Measurements from ENCODE around the gene CDK10. TPM values are rescaled to one million over a fixed set of nuclear protein-coding genes. Genes with fewer than 3 reads are reported as not detected.
"Not testable (repeated sequence)": the region's sequence is repeated elsewhere in the genome, so short reads cannot be mapped to it uniquely, and the experiment has no call there.

Gene CDK10
- total RNA-seq, 2 experiments from 2014 or later: 76.0 to 77.1 TPM

- CTCF ChIA-PET: interaction anchor here (0.8 to 4.4 kb wide), 4 partner anchors 9 to 165 kb away, joined by 3 to 25 read pairs (median 13); partner anchors contain the start of gene FANCA
- Mint-ChIP-seq H3K4me1 (ENCODE audit: low read depth) (peaks cover 39% of the 10 kb centered on the region), H3K4me3 (no peak overlapping the region), H3K9me3 (ENCODE audit: insufficient read depth) (no peaks in the 10 kb centered on the region), H3K36me3 (ENCODE audit: low read depth) (peaks cover 11% of the 10 kb centered on the region), H3K27ac (no peak overlapping the region), H3K27me3 (ENCODE audit: low read depth) (no peaks in the 10 kb centered on the region)
- ATAC-seq: no peak
- POLR2A ChIA-PET: no interaction called here
- no peak for DNase-seq
Observed at GRCh38 chr16:89697616-89698331, 11.3 kb downstream of the CDK10 start.

DNA sequence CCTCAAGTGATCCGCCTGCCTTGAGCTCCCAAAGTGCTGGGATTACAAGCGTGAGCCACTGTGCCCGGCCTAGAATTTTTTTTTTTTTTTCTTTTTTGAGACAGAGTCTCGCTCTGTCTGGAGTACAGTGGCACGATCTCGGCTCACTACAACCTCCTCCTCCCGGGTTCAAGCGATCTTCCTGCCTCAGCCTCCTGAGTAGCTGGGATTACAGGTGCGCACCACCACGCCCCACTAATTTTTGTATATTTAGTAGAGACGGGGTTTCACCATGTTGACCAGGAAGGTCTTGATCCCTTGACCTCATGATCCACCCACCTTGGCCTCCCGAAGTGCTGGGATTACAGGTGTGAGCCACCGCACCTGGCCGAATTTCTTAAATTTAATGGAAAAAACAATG, 12.2 kb downstream of the CDK10 start:
- not testable (repeated sequence) for H3K9me3 Mint-ChIP-seq (ENCODE audit: insufficient read depth); DNase-seq; H3K27me3 Mint-ChIP-seq (ENCODE audit: low read depth); H3K4me3 Mint-ChIP-seq; ATAC-seq; H3K27ac Mint-ChIP-seq; H3K36me3 Mint-ChIP-seq (ENCODE audit: low read depth)
- peaks cover 39% of the 10 kb centered on the region for H3K4me1 Mint-ChIP-seq (ENCODE audit: low read depth)
- POLR2A ChIA-PET: interaction anchor here (0.7 kb wide), 1 partner anchor 153 kb away, joined by 4 read pairs; no protein-coding TSS in a partner anchor
- CTCF ChIA-PET: interaction anchor here (1.0 to 4.4 kb wide), 12 partner anchors 9 to 212 kb away, joined by 3 to 59 read pairs (median 24); partner anchors contain the start of gene CDK10

DNA sequence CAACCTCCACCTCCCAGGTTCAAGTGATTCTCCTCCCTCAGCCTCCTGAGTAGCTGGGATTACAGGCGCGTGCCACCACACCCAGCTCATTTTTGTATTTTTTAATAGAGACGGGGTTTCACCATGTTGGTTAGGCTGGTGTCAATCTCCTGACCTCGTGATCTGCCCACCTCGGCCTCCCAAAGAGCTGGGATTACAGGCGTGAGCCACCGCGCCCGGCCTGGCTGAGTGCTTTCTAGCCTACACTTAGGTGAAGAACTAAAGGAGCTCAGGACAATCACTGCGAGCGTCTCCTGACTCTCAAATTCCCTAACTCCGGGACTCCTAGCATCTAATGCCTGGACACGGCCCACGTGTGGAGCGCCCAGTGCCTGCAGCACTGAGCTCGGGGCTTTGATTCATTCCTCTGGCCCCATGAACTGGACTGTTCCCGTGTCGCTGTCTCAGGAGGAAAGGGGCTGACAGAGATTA, 13.2 kb downstream of the CDK10 start:
- H3K27ac Mint-ChIP-seq; H3K27me3 Mint-ChIP-seq (ENCODE audit: low read depth); H3K9me3 Mint-ChIP-seq (ENCODE audit: insufficient read depth); H3K4me3 Mint-ChIP-seq; ATAC-seq; DNase-seq; H3K36me3 Mint-ChIP-seq (ENCODE audit: low read depth): not testable (repeated sequence)
- CTCF ChIA-PET: interaction anchor here (0.8 to 4.4 kb wide), 37 partner anchors 10 to 459 kb away, joined by 3 to 59 read pairs (median 4); partner anchors contain the start of genes CDK10, CHMP1A, MC1R and SPATA33
- peaks cover 39% of the 10 kb centered on the region for H3K4me1 Mint-ChIP-seq (ENCODE audit: low read depth)
- POLR2A ChIA-PET: interaction anchor here (0.6 to 1.9 kb wide), 4 partner anchors 13 to 173 kb away, joined by 3 to 6 read pairs (median 4); partner anchors contain the start of genes CDK10 and TCF25

GRCh38 chr16:89700100-89700648, 13.7 kb downstream of the CDK10 start:
- Mint-ChIP-seq H3K27ac (peak overlapping the region; percentile 77), H3K4me3 (peak overlapping the region; percentile 76), H3K27me3 (ENCODE audit: low read depth) (no peaks in the 10 kb centered on the region), H3K9me3 (ENCODE audit: insufficient read depth) (no peaks in the 10 kb centered on the region), H3K36me3 (ENCODE audit: low read depth) (peaks cover 4% of the 10 kb centered on the region), H3K4me1 (ENCODE audit: low read depth) (peaks cover 39% of the 10 kb centered on the region)
- ATAC-seq (peak; percentile 32), DNase-seq (peak; percentile 97)
- ChIA-PET POLR2A (interaction anchor here (1.0 to 1.9 kb wide), 5 partner anchors 13 to 173 kb away, joined by 3 to 6 read pairs (median 3); partner anchors contain the start of genes CDK10 and TCF25), CTCF (interaction anchor here (0.7 to 4.4 kb wide), 40 partner anchors 9 to 459 kb away, joined by 3 to 59 read pairs (median 4); partner anchors contain the start of genes CDK10, CHMP1A, MC1R and SPATA33)

DNA sequence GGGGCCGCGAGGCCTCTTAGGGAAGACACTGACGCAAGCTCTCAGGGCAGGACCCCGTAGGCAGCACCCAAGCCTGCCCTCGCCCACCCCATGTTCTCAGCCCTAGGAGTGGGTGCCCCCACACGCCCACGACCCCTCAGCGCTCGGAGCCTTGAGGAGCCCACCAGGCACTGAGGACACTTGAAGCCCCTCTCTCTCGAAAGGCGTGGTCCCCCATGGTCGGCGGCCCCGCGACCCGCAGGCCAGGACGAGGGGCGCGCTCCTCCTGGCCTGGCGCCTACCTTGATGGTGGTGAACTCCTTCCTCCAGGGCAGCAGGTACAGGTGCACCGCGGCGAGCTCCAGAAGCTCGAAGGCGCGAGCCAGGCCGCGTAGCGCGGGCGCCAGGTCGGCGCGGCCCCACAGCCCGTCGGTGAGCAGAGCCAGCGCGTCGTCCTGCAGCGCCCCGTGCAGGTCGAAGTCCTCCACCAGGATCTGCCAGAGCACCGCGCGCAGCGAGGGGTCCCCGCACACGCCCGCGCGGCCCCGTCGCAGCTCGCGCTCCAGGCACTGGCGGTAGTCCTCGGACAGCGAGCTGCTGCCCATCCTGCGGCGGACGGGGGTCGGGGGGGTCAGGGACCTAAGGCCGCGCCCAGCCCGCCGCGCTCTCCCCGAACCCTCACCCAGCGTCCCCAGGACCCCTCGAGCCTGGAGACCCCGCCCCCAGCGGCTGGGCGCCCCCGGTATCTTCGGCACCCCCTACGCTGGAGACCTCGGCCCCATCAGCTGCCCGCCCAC, 14.3 kb downstream of the CDK10 start:
- Mint-ChIP-seq H3K27ac (peak overlapping the region; percentile 85), H3K27me3 (ENCODE audit: low read depth) (no peaks in the 10 kb centered on the region), H3K36me3 (ENCODE audit: low read depth) (no peaks in the 10 kb centered on the region), H3K4me3 (peak overlapping the region; percentile 76), H3K9me3 (ENCODE audit: insufficient read depth) (no peaks in the 10 kb centered on the region), H3K4me1 (ENCODE audit: low read depth) (peaks cover 34% of the 10 kb centered on the region)
- ATAC-seq (peak; percentile 34), DNase-seq (peak; percentile 73)
- CTCF ChIA-PET: interaction anchor here (0.6 to 4.4 kb wide), 42 partner anchors 8 to 460 kb away, joined by 3 to 59 read pairs (median 4); partner anchors contain the start of genes CDK10, CHMP1A, MC1R and SPATA33
- POLR2A ChIA-PET: interaction anchor here (1.0 to 1.9 kb wide), 5 partner anchors 14 to 172 kb away, joined by 3 to 6 read pairs (median 3); partner anchors contain the start of genes CDK10 and TCF25

GRCh38 chr16:89701425-89702406, 15.2 kb downstream of the CDK10 start, which contains the start of gene SPATA2L:
TSS of gene SPATA2L (minus strand) at chr16:89701705. CDS start at chr16:89701232, 473 bp downstream.
- CTCF ChIA-PET: interaction anchor here (0.6 to 4.4 kb wide), 15 partner anchors 9 to 209 kb away, joined by 3 to 59 read pairs (median 3); partner anchors contain the start of gene CDK10
- H3K27me3 Mint-ChIP-seq (ENCODE audit: low read depth): no peaks in the 10 kb centered on the region
- ATAC-seq (peak; percentile 79), DNase-seq (peak; percentile 96)
- POLR2A ChIA-PET: interaction anchor here (1.0 to 2.3 kb wide), 6 partner anchors 21 to 171 kb away, joined by 3 to 10 read pairs (median 4); partner anchors contain the start of gene TCF25
- H3K27ac Mint-ChIP-seq: peak within 1 kb of the TSS; percentile 85
- H3K4me1 Mint-ChIP-seq (ENCODE audit: low read depth): peaks cover 32% of the 10 kb centered on the region
- no peaks in the 10 kb centered on the region for H3K9me3 Mint-ChIP-seq (ENCODE audit: insufficient read depth)
- H3K36me3 Mint-ChIP-seq (ENCODE audit: low read depth): no peaks in the 10 kb centered on the region
- H3K4me3 Mint-ChIP-seq: peak within 1 kb of the TSS; percentile 76

DNA sequence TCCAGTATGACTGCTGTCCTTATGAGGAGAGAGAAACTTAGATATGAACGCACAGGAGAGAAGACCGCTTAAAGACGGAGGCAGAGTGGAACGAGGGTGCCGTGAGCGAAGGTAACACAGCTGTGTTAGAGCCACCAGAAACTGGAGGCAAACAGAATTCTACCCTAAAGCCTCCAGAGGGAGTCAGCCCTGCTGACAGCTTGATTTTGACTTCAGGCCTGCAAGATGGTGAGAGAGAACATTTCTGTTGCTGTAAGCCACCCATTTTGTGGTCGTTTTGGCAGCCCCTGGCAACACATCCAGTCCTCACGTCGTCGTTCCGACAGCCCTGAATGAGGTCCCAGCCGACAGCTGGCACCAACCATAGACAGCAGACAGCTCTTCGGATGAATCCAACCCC, 17.8 kb downstream of the CDK10 start:
- DNase-seq: no peak
- Mint-ChIP-seq H3K4me3 (no peak overlapping the region), H3K36me3 (ENCODE audit: low read depth) (no peaks in the 10 kb centered on the region), H3K9me3 (ENCODE audit: insufficient read depth) (no peaks in the 10 kb centered on the region), H3K27me3 (ENCODE audit: low read depth) (no peaks in the 10 kb centered on the region), H3K27ac (no peak overlapping the region), H3K4me1 (ENCODE audit: low read depth) (peaks cover 29% of the 10 kb centered on the region)
- POLR2A ChIA-PET: interaction anchor here (2.3 kb wide), 1 partner anchor 20 kb away, joined by 10 read pairs; no protein-coding TSS in a partner anchor
- CTCF ChIA-PET: interaction anchor here (2.0 to 5.6 kb wide), 4 partner anchors 86 to 206 kb away, joined by 6 to 116 read pairs (median 19); no protein-coding TSS in a partner anchor
- no peak for ATAC-seq

DNA sequence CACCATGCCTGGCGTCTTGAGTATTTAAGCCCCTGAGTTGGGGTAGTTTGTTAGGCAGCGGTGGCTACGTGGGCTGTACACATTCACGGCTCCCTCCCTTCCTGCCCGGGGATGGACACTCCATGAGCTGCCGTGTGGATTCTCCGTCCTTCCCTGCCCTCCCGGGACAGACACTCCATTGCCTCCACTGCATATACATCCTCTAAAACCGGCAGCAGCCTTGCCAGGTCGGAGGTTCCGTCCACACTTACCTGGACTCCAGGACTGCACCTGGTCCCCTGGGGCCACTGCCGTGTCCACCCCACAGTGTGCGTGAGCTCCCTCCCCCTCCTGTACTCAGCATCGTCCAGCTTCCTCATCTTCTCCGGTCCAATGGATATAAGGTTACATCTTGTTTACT, 18.5 kb downstream of the CDK10 start:
- ChIA-PET CTCF (interaction anchor here (1.0 to 5.6 kb wide), 14 partner anchors 10 to 318 kb away, joined by 3 to 116 read pairs (median 6); partner anchors contain the start of genes CDK10 and MC1R), POLR2A (no interaction called here)
- Mint-ChIP-seq H3K9me3 (ENCODE audit: insufficient read depth) (no peaks in the 10 kb centered on the region), H3K4me3 (no peak overlapping the region), H3K27me3 (ENCODE audit: low read depth) (no peaks in the 10 kb centered on the region), H3K4me1 (ENCODE audit: low read depth) (peaks cover 25% of the 10 kb centered on the region), H3K36me3 (ENCODE audit: low read depth) (no peaks in the 10 kb centered on the region), H3K27ac (no peak overlapping the region)
- ATAC-seq: no peak
- DNase-seq: no peak

- Mint-ChIP-seq H3K27me3 (ENCODE audit: low read depth) (no peaks in the 10 kb centered on the region), H3K27ac (no peak overlapping the region), H3K4me1 (ENCODE audit: low read depth) (peaks cover 16% of the 10 kb centered on the region), H3K36me3 (ENCODE audit: low read depth) (no peaks in the 10 kb centered on the region), H3K9me3 (ENCODE audit: insufficient read depth) (no peaks in the 10 kb centered on the region), H3K4me3 (no peak overlapping the region)
- ChIA-PET POLR2A (interaction anchor here (0.8 to 1.4 kb wide), 7 partner anchors 8 to 166 kb away, joined by 3 to 5 read pairs (median 3); partner anchors contain the start of gene TCF25), CTCF (interaction anchor here (0.6 to 5.6 kb wide), 36 partner anchors 8 to 342 kb away, joined by 3 to 116 read pairs (median 4); partner anchors contain the start of genes CDK10, MC1R, TCF25 and VPS9D1)
- ATAC-seq: no peak
- DNase-seq: no peak
Observed at GRCh38 chr16:89706518-89707260, 20.2 kb downstream of the CDK10 start.

Measured in activated CD8-positive, alpha-beta T cell treated with anti-CD3 and anti-CD28 coated beads, Interleukin-2, amount 10 ng/mL, durations not matched to agents 7 days and 5 days (primary cell).